GM19452 (cell line): ENCODE measurements around the gene MOCOS.

Experiments
- ATAC-seq: cut with Tn5 transposase; IDR thresholded peaks from one replicate; pipeline ENCODE4 v1.9.1; 2021; ENCODE audit not compliant: unreplicated experiment

Gene MOCOS

GRCh38 chr18:36176711-36177110, 10.6 kb upstream of the MOCOS start:
- no peak for ATAC-seq

GRCh38 chr18:36177913-36178312, 9.4 kb upstream of the MOCOS start:
- ATAC-seq: no peak

- ATAC-seq: no peak
These were observed 7.5 kb upstream of the MOCOS start for GRCh38 chr18:36179562-36180355.

GRCh38 chr18:36181441-36181840, 5.9 kb upstream of the MOCOS start:
- ATAC-seq: no peak

- no peak for ATAC-seq
These were observed 5.3 kb upstream of the MOCOS start for GRCh38 chr18:36181898-36182506.

GRCh38 chr18:36183033-36183432, 4.3 kb upstream of the MOCOS start:
- no peak for ATAC-seq

GRCh38 chr18:36183987-36184386, 3.3 kb upstream of the MOCOS start:
- no peak for ATAC-seq

GRCh38 chr18:36185157-36185556, 2.1 kb upstream of the MOCOS start:
- no peak for ATAC-seq

- ATAC-seq: no peak
These were observed 1.3 kb upstream of the MOCOS start for GRCh38 chr18:36185901-36186460.

GRCh38 chr18:36186461-36187192, 670 bp upstream of the MOCOS start:
- ATAC-seq: no peak

GRCh38 chr18:36187826-36188721, 777 bp downstream of the MOCOS start:
- no peak for ATAC-seq

GRCh38 chr18:36188916-36189315, 1.6 kb downstream of the MOCOS start:
- no peak for ATAC-seq

GRCh38 chr18:36189486-36189885, 2.2 kb downstream of the MOCOS start:
- no peak for ATAC-seq

GRCh38 chr18:36191286-36191685, 4.0 kb downstream of the MOCOS start:
- ATAC-seq: no peak

GRCh38 chr18:36191711-36192110, 4.4 kb downstream of the MOCOS start:
- ATAC-seq: no peak

GRCh38 chr18:36194600-36195315, 7.5 kb downstream of the MOCOS start:
- no peak for ATAC-seq

- no peak for ATAC-seq
These were observed 8.3 kb downstream of the MOCOS start for GRCh38 chr18:36195427-36196122.

GRCh38 chr18:36196238-36196995, 9.1 kb downstream of the MOCOS start:
- ATAC-seq: no peak
